GM19238 (cell line): ENCODE measurements around the gene NADSYN1.

Experiments used
- DNase-seq: peaks from one replicate; pipeline ENCODE4 v3.0.0; 2011; ENCODE audit warnings: low spot score; ENCODE audit not compliant: insufficient read length

Gene NADSYN1

DNA sequence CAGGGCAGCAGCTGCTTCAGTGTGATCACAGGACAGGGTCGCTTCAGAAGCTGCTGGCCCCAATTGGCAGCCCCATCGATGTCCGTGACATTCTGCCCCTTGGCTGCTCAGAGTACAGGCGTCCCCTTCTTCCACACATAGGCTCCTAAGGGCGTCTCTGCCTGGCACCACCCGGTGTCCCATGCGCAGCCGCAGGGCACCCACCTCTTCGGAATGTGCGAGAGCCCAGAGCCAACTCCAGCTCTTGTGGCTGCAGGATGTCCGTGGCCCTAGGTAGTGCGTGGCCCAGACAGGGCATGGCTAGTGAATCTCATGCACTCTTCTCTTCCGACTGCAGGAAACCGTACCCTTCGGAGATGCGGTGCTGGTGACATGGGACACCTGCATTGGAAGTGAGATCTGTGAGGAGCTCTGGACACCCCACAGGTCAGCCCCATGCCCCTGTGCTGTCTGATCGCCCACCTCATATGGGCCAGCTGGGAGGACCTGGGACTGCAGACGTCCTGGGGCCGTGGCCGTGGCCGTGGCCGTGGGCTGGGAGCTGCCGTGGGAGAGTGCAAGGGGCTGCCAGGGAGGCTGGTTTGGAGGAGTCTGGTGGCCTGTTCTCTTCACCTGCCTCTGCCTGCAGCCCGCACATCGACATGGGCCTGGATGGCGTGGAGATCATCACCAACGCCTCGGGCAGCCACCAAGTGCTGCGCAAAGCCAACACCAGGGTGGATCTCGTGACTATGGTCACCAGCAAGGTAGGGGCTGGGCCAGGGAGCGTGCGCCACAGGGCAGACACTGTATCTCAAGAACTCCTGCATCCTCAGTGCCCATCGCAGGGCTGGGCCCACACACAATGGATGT is 20.2 kb downstream of the NADSYN1 start:
- no peak for DNase-seq

GRCh38 chr11:71473793-71474080 is 20.7 kb downstream of the NADSYN1 start:
- DNase-seq, result no peak

DNA sequence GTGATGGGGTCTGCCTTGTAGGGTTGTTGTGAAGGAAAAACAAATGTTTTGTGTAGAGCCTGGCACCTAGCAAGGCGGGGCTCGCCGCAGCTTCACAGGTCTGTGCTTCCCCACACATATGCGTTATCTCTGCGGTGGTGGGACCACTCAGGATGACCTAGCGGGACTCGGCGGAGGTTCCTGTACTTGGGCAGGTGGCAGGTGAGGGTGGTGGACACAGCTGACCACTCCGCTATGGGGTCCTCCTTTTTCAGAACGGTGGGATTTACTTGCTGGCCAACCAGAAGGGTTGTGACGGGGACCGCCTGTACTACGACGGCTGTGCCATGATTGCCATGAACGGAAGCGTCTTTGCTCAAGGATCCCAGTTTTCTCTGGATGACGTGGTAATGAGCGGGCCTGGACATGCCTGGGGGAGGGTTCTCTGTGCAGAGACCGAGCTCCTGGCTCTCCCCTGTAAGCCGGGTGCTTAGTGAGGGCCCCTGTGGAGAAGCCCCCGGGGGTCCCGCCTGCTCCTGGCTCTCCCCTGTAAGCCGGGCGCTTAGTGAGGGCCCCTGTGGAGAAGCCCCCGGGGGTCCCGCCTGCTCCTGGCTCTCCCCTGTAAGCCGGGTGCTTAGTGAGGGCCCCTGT is 21.3 kb downstream of the NADSYN1 start:
- no peak for DNase-seq

DNA sequence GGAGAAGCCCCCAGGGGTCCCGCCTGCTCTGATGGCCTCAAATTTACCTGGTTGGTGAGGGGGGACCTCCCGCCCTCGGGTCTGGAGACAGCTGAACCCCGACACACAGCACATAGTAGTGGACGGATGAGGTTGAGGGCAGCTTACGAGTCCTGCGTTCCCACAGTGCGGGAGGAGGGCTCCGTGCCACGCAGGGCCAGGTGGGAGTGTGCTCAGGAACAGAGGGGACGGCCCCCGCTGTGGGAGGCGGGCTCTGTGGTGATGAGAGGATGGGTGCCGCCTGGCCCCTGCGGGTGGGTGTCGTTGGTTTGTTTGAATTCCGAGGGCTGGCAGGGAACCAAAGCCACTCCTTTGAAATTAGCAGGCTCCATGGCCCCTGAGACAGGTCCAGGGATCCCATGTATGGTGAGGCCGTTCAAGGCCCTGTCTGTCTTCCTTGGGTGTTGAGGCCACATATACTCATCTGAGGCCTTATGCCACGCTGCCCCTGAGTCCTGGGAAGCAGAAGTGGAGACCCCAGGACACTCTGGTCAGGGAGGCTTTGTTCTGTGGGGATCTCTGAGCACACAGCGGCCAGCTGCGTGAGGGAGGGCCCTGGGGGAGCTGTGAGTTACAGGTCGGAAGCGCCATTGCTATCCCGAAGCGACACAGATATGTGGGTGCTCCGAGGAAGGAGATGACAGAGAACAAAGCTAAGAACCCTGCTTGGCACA is 21.9 kb downstream of the NADSYN1 start:
- DNase-seq, result no peak

DNA sequence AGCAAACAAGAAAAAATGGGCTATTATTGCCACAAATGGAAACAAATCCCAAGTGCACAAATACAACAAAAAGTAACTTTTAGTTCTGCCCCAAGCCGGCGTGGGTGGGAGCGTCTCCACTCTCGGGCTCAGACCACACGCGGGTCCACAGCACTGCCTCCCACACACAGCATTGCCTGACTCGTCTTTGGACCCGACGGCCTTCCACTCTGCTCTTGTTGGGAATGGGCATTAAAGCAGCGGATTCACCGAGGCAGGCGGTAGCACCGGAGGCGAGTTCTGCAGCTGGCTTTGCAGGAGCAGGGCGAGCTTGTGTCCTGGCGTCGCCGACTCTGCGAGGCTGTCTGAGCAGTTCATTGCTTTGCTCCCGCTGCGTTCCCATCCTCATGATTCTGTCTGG is 23.0 kb downstream of the NADSYN1 start:
- DNase-seq, result no peak

- no peak for DNase-seq
Observed at GRCh38 chr11:71476926-71477640, 24.1 kb downstream of the NADSYN1 start.

DNA sequence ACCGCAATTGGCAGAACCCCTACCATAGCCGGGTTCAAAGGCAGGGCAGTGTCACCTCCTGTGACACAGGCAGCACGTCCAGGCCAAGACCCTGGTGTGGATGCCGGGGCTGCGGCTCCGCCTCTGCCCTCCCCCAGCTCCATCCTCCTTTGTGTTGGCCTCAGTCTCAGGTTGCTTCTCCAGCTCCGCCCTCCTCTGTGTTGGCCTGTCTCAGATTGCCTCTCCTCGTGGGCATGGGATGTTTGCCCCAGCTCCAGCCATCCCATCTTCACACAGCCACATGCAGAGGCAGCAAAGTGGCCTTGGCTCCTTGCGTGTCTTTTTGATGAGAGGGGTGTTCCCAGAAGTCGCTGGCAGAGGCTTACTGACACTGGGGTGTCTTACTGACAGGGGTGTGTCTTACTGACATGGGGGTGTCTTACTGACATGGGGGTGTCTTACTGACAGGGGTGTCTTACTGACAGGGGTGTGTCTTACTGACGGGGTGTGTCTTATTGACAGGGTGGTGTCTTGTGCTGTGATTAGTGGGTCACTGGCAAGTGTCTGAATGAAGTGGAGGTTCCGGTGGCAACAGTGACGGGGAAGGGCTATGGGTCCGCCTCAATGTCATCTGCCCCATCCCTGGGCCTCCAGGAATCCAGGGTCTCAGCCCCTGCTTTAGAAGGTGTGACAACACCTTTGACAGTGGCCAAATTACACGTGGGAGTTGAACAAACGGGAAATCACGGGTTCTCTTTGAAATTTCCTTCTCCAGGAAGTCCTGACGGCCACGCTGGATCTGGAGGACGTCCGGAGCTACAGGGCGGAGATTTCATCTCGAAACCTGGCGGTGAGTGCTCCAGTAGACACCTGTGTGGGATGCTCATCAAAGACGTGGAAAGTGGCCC is 24.9 kb downstream of the NADSYN1 start:
- DNase-seq, result no peak

- no peak for DNase-seq
Observed at GRCh38 chr11:71478528-71478840, 25.5 kb downstream of the NADSYN1 start.

- no peak for DNase-seq
Observed at GRCh38 chr11:71481101-71481960, 28.3 kb downstream of the NADSYN1 start.

DNA sequence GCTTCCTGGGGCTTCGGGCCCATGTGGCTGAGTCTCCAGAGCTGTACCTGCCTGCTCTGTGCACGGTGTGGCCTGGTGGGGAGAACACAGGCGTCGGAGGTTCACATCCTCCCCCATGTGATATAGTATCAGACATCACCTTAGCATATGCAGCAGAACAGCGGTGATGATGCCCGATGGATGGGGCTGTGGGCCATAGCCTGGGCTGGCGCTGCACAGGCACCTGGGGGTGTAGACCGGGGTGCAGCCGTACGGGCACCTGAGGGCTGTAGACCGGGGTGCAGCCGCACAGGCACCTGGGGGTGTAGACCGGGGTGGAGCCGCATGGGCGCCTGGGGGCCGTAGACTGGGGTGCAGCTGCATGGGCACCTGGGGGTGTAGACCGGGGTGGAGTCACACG is 29.2 kb downstream of the NADSYN1 start:
- no peak for DNase-seq

DNA sequence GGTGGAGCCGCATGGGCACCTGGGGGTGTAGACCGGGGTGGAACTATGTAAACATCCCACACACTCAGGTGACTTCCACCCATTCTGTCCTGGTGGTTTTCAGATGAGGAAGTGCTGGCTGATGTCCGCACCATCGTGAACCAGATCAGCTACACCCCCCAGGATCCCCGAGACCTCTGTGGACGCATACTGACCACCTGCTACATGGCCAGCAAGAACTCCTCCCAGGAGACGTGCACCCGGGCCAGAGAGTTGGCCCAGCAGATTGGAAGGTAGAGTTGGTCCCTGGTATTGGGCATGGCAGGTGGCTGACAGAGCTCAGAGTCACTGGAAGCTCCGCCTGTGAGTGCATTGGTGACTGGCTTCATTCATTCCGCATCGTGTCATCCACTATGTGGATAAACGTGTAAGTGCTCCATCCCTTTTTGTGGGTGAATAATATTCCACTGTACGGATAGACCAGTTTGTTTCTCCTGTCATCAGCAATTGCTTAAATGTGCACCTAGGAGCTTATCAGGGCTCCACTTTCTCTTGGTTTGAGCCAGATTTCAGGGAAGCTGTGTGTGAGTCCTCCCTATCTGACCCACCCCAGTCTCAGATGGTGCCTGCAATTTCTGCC is 29.9 kb downstream of the NADSYN1 start:
- no peak for DNase-seq

DNA sequence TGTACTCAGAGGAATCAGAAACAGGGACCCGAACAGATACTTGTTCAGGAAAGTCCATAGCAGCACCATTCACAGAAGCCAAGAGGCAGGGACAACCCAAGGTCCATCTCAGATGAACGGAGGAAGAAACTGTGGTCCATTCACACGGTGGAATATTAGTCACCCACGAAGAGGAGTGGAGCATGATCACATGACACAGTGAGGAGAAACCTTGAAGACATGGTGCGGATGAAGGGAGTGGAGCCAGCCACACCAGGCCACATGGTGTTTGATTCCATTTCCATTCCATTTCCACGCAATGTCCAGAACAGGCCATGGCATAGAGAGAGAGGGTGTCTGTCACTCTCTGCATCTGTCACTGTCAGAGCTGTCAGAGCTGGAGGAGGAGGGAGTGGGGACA is 30.7 kb downstream of the NADSYN1 start:
- DNase-seq, result no peak

DNA sequence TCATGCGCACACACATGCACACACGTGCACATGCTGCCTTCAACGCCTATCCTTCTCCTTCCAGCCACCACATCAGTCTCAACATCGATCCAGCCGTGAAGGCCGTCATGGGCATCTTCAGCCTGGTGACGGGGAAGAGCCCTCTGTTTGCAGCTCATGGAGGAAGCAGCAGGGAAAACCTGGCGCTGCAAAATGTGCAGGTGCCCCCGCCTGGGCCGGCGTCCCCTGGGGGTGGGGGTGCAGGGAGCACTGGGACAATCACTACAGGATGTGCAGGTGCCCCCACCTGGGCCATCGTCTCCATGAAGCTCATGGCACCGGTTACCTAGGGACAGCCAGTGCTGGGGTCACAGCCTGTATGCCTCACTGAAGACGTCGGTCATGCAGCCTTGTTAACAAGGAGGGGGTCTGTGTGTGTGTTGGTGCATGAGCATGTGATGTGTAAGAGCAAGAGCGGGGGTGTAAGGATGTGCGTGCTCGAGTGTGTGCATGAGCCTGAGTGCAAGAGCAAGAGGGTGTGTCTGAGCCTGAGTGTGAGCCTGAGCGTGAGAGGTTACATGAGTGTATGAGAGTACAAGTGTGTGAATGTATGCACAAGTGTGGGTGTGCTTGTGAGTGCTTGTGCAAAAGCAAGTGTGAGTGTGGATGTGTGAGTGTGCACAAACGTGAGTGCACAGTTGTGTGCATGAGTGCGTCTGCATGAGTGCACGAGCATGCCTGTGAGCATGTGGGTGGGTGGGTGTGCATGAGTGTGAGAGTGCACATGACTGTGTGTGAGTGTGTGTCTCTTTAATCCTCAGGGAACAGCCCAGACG is 31.5 kb downstream of the NADSYN1 start:
- no peak for DNase-seq

DNA sequence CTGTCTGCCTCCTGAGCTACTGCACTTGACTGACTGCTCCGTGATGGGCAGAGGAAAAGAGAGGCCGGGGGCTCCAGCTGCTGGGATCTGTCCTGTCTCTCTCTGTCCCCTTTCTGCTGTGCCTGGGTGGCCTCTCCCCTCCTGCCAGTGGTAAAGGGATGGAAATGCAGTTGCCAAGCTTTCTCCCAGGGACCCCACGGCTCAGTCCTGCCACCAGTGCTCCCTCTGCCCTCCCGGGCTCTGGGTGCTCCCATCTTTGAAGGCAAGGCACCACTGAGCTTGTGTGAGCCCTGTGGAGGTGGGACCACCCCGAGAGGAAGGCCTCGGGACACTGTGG is 32.0 kb downstream of the NADSYN1 start:
- DNase-seq, result no peak

- no peak for DNase-seq
Observed at GRCh38 chr11:71485466-71485865, 32.5 kb downstream of the NADSYN1 start.

- DNase-seq, result no peak
Observed at GRCh38 chr11:71486320-71486719, 33.3 kb downstream of the NADSYN1 start.

DNA sequence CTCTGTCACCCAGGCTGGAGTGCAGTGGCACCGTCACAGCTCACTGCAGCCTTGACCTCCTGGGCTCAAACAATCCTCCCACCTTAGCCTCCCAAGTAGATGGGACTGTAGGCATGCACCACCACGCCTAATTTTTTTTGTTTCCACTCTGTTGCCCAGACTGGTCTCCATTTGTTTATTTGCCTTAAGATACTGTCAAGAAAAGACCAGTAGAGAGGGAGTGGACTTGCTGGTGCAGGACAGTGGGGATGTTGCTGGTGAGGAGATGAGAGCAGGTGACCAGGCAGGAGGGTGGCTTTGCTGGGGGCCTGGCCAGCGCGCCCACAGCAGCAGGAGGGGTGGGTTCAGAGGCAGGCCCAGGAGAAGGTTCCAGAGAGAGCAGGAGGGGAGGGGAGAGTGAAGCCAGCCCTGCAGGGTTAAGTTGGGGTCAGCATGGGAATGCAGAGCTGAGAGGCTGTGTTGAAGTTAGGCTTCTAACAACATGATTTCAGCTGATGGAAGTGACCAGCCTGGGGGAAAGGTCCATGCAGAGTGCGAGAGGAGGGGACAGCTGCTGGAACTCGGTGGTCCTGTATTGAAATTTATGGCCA is 35.8 kb downstream of the NADSYN1 start:
- no peak for DNase-seq

GRCh38 chr11:71489311-71490043 is 36.5 kb downstream of the NADSYN1 start:
- DNase-seq, result peak; percentile 55
